ENCODE measurements around the gene TSPAN9.

The TSPAN9 gene

DNA sequence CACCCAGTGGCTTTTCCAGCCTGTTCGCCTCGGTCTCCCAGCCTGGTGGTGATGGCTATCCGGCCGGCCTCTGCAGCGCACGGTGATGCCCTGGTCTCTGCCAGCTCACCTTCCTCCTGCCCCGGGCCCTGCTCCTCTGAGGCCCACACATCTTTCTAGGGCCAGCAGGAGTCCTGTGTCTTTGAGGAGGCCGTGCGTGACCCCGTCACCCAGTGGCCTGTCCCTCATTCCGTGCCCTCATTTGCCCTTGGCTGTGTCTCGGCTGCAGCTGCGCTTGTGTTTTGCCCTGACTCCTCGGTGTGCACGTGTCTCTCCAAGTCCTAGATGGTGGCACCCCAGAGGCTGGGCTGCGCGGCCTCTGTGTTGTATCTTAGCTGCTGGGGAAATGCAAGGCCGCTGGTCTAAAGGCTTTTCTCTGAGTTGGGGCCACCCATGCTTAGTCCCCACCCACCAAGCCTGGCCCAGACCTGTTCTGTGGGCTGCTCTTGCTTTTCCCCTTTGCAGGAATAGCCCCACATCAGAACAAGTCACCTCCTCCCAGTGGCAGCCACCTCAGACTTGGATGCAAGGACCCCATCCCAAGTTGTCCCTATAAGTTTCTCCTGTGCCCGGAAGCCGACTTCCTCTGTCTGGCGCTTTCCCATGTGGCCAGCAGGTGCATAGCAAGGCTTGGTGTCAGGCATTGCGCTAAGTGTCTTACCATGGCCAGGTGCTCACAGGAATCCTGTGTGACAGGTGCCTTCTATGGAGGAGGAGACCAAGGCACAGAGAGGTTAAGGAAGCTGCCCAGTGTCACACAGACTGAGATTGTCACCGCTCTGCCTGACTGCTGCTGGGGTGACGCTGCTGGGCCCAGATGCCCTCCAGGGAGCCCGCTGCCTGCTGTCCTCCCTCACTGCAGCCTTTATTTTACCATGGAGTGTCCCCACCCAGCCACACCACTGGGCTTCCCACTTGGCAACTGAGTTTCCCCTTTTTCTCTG, 64.5 kb downstream of the TSPAN9 start:
- no peak for DNase-seq (ENCODE audit: low read depth)

DNA sequence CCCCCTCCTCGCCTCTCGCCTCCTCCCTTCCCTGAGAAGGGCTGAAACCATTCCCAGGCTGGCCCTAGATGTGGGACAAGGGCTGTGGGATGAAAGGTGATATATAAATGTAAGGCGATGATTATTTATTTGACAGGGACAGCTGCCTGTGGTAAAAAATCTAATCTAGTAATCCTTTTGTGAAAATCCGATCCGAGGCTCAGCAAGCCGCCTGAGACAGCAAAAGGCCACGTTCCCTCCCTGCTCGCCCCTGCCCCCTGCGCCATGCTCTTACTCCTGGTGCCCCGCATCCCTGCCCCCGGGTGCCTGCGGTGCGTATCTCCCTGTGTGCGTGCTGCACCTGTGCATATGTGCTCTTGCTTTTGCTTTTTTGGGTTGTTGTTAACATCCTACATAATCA, 65.2 kb downstream of the TSPAN9 start:
- no peak for DNase-seq (ENCODE audit: low read depth)

DNA sequence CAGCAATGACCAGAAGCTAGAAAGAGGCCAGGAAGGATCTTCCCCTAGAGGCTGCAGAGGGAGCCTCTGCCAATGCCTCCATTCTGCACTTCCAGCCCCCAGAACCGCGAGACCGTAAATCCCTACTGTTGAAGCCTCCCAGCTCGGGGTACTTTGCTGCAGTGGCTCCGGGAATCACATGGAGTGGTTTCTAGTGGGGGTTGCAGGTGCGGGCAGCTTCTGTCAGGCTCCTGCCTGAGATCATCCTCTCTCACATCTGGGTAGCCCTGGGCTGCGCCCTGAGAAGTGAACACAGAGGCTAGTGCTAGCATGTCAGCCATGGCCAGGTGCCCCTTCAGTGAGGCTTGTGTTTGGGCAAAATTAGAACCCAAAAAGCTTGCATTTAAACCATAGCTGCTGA, 67.3 kb downstream of the TSPAN9 start:
- no peak for DNase-seq (ENCODE audit: low read depth)

DNA sequence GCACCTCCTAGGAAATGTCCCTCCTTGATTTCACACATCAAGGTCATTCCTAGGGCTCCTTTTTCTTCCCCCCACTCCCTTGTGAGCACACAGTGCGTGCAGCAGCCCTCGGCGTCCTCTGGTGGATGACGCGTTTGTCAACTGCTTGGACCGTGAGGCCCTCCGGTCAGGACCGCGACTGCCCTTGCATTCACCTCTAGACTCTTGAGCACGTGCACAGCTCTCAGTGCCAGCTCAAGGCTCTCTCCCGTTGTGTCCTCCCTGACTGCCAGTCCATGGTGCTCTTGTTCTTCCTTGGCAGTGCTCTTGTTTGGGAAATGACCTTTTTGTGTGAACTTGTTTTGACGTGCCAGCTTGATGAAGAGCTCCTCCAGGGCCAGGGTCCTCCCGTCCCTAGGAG, 67.9 kb downstream of the TSPAN9 start:
- DNase-seq (ENCODE audit: low read depth), result no peak

DNA sequence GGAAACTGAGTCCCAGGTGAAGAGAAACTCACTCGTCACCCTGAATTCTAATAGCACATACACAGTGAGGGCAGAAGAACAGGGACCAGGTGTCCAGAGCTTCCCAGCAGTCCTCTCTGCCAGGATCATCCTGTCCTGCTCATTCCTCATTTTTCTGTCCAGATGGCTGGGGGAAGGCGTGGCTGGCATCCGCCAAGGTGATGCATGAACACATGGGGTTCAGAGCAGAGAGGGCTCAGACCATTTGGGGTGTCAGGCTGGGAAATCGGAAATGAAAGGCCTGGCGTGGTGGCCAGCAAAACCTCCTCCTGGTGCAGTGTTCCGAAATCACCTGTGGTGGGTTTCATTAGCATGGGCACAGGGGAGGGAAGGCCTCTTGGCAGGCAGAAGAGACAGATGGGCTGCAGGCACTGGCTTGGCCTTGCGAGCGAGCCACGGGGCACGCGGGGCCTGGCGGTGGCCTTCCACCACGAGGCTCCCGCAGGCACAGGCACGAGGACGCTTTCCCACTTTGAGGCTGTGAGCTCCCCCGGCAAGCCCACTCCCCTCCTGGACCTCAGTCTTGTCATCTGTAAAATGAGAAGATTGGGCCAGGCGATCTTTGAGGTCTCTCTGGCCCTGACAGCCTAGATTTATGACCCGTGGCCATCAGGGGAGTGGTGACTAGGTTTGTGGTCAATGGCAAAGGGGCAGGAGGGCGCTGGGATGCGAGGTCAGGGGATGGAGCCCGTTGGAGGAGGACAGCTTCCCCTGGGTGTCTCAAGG, 68.5 kb downstream of the TSPAN9 start:
- no peak for DNase-seq (ENCODE audit: low read depth)

DNA sequence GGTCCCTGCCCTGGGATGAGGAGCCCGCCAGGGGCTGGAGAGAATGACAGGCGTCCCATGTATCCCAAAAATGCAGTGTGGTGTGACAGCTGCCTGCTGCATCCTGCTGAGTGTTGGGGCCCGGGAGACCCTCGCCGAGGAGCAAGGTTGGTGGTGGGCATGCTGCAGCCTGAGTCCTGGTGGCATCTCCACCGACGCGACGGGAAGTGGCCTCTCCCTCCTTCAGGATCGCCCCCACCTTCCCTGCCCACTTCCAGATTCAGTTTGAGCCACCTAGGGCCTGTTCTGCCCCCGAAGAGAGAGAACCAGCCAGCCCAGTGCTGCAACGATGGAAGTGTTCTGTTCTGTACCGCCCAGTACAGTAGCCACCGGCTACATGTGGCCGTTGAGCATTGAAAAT, 70.1 kb downstream of the TSPAN9 start:
- no peak for DNase-seq (ENCODE audit: low read depth)

DNA sequence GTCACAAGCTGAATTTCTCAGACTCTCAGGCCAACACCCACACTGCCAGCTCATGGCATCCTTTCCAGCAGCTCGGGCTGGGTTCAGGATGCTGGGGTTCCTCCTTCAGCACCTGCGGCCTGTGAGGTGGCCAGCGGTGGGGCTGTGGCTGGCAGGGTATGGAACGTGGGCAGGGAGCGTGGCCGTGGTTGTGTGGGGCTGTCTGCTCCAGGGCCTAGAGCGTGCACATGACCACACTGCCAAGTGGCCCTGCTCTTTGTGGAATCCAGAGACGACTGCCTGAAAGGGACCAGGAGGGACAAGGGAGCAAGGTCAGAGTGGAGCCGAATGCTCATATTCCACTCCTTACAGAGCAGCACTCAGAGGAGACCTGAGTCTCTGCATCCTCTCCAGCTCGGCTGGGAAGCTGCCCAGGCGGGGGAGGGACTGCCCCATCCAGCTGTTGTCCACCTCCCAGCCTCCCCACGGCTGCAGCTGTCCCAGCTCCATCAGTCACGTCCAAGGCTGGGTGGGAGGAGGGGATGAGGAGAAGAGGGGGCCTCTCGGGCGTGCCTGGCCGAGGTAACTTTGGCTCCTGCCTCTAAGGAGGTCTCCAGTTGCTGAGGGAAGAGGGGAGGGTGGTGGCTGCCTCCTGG, 71.3 kb downstream of the TSPAN9 start:
- no peak for DNase-seq (ENCODE audit: low read depth)

DNA sequence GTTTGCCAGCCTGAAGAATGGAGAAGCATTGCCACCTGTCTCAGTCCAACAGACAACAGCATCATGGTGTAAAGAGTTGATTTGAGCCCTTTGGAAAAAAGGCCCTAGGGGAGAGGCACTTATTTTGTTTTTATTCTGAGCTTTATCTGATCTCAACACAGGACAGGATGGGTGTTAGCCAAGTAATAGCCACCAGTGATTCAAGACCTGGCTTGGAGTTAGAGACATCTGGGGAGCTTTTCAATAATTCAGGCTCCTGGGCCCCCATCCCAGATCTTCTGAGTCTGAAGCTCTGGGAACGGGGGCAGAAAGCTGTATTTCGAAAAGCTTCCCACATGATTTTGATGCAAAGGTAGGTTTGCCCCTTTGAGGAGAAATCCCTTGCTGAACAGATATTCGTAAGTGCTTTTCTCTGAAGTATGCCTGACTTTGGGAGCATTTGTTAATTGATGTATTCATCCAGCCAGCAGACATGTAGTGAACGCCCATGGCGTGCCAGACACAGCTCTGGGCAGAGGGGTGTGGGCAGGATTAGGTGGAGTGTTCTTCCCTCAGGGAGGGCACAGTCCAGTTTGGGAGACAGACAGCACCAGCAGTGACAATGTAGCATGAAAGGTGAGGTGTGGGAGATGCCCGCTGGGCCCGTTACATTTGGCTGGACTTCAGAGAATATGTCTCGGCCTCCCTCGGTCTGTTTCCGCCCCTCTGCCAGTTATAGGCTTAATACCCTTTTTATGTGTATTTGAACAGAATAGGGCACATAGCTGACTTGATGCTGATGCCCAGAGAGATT, 72.5 kb downstream of the TSPAN9 start:
- DNase-seq (ENCODE audit: low read depth), result no peak

DNA sequence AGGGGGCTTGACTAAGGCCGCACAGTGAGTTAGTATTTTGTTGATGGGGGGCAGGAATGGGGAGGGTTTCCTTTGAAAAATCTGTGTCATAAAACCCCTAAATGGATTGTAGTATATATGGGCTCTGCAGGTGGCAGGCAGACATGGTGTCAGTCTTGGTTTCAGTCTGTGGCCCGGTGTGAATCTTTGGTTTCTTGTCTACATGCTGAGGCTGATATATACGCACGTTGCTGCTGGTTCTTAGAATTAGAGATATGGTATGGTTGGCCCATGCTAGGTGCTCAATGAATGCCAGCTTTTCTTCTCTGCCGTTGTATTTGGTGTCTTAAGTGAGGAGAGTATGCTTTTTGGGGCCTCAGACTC, 73.1 kb downstream of the TSPAN9 start:
- no peak for DNase-seq (ENCODE audit: low read depth)

DNA sequence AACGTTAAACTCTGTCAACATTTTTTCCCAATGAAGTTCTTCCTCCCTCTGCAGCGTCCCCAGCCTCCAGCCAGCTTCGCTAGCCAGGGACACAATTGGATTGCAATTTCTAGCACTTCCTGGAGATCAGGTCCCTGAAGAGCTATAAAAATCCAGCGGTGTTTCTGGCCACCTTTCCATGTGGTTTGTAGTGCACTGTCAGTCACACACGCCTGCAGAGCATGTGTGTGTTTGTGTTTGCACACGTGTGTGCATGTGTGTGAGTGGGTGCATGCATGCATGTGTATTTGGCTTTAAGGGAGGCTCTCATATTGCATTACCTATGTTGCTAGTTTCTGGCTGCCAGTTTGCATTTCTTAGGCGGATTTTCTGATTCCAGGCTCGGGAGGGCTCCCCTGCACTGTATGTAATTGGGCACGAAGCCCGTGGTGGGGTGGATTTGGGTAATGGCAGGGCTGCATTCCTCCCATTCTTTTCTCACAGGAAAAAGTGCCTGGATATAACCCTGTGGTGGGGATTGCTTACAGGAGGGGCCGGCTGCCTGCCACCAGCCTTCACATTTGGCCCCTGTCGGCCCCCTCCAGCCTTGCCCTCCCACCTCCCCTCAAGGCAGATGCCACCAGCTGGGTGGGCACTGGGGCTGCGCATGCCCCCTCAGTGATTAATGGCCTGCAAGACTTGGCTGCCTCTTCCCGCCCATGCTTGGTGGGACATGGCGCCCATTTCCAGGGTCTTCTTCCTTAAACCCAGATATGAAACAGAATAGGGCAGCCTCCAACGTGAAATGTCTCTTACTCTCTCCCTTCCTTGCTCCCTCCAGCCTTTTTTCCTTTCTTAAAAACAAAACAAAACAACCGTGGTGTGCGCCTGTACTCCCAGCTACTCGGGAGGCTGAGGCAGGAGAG, 74.0 kb downstream of the TSPAN9 start:
- no peak for DNase-seq (ENCODE audit: low read depth)

DNA sequence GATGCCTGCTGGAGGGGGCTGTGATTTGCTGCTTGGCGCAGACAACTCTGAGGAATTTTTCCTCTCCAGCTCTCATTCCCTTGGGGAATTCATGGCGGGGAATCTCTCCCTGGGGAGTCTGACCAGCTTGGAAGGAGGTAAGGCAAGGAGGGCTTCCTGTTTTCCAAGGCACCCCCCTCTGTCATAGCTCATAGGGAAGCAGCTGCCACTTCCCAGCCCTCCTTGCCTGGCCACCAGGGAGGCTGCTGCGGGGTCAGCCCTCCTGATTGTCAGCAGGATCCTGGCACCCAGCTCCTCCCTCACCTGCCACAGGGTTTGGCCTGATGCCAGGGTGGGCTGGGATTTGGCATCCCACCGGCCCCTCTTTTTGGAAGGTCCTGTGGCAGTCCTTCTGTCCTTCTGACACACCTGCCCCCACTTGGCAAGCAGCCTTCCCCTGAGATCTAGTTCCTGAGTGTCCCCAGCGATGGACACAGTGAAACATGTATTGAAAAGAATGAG, 74.9 kb downstream of the TSPAN9 start:
- no peak for DNase-seq (ENCODE audit: low read depth)

DNA sequence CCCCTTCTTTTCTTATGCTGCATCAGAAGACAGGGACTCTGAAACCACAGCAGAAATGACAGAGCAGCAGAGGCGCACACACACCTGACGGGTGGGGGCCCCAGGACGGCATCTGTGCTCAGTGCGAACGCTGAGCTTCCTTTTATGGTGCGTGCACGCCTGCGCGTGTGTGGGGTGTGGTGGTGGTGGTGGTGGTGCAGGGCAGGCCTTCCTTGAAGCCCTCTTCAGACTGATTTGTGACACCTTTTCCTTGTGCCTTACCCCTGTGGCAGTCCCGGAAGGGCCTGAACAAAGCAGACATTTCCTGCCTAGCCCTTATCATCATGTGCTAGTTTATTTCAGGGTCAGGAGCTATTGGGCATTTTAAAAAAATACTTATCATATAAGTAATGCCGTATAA, 75.7 kb downstream of the TSPAN9 start:
- DNase-seq (ENCODE audit: low read depth), result no peak

DNA sequence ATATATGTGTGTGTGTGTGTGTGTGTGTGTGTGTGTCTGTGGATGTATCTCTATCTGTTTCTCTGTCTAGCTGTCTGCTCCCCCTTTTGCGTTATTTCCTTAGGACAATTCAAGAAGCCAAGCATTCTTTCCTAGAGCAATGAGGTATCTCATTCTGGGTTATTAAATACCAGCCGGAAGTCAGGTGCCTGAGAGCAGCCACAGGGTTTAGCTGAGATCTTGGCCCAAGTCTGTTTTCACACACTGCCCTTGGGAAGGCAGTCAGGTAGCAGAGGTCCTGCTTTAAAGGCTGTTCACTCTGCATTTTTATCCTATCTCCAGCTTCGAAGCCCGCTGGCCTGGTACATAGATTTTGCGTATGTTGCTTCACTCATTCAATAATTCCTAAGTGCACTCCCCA, 76.8 kb downstream of the TSPAN9 start:
- no peak for DNase-seq (ENCODE audit: low read depth)

DNA sequence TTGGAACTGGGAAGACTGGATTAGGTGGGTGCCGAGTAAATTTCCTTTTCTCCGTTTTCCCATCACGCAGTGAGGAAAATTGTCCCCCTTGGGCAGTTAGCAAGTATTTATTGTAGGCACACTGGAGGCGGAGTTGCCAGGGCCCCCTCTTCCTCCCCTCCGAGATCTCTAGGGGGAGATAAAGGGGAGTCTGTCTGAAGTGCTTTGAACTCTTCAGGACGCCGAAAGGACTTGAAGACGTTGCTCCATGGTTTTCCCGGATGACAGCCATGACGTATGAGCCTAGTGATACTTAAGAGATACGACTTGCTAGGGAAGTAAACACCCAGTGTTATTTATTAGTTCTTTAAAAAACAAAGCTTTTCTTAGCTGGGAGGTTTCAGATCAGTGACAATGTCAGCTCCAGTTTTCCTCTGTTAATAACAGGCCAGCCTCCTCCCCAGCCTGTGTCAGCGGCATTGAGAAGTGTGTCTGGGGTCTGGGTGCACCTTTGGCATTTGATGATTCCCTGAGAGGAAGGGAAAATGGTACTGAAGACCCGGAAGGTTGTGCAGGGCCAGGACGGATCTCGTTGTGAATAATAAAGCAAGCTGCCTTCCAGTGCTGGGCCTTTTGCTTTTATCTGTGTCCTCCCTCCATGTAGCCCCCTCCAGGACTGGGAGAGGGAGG, 78.7 kb downstream of the TSPAN9 start:
- no peak for DNase-seq (ENCODE audit: low read depth)

DNA sequence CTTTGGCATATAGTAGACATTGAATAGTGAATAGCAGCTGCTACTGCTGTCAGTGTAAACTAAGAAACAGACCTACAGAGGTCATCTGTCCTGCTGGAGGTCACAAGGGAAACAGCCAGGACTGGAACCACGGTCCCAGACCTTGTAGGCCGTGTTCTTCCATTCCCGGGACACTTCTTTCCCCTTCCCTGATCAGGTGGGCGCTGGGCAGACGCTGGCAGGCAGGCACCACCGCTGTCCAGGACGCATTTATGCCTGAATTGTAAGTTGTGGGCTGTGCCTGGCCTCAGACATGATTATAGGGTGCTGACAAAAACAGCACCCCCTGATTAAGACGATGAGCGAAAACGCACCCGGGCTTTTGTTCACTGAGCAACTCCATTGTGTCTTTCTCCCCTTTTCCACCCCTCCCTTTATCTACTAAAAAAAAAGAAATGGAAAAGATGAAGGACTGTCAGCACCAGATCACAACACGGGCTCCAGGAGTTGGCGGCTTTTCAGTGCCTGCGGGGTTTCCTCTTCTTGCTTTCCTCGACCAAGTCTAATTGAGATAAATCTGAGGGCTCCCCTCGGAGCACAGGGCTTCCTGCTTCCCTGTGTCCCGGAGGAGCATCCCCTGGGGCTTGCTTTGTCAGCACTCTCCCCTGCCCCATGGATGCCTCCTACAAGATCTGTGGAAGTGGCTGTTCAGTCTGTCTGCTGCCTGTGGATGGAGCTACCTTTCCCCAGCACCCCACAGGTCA, 80.6 kb downstream of the TSPAN9 start:
- no peak for DNase-seq (ENCODE audit: low read depth)

DNA sequence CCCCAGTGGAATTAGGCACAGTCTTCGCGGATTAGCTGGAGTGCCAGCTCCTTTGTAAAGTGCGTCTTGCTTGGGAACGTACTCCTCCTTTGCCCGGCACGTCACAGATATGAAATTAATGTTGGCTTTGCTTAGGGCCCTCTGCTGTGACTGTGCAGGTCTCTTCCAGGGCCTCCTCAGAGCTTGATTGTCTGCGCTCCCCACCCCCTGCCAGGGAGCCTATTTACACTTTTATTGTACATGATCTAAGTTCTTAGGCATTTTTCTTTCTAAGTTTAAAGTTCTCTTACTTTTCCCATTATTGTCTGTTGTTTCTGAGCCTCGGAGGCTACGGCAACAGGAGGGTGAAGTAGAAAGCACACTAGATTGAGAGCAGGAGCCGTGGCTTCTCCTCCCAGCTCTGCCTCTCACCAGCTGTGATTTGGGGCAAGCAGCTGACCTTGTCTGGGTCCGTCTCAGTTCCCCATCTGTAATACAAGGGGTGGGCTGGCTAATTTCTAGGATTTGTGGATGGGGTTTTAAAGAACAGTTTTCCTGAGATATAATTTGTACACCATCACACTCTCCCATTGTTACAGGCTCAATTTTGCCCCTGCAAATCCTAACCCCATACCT, 81.8 kb downstream of the TSPAN9 start:
- DNase-seq (ENCODE audit: low read depth), result no peak

DNA sequence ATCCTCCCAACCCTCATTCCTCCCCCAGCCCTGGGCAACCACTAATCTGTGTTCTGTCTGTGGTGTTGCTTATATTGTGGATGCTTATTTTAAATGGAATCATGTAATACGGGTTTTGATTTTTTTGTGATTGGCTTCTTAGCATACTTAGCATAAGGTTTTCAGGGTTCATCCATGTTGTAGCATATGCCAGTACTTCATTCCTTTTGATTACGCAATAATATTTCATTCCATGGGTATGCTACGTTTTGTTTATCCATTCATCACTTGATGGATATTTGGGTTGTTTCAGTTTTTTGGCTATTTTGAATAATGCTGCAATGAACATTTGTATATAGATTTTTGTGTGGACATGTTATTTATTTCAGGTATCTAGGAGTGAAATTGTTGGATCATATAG, 82.9 kb downstream of the TSPAN9 start:
- no peak for DNase-seq (ENCODE audit: low read depth)

DNA sequence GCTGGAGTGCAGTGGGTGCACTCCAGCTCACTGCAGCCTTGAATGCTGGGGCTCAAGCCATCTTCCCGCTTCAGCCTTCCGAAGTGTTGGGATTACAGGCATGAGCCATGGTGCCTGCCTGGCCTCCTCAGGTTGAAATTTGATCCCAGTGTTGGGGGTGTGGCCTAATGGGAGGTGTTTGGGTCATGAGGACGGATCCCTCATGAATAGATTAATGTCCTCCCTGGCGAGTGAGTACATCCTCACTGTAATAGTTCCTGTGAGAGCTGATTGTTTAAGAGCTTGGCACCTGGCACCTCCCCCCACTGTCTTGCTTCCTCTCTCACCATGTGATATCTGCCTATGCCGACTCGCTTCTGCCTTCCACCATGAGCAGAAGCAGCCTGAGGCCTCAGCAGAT, 84.7 kb downstream of the TSPAN9 start:
- DNase-seq (ENCODE audit: low read depth), result no peak

DNA sequence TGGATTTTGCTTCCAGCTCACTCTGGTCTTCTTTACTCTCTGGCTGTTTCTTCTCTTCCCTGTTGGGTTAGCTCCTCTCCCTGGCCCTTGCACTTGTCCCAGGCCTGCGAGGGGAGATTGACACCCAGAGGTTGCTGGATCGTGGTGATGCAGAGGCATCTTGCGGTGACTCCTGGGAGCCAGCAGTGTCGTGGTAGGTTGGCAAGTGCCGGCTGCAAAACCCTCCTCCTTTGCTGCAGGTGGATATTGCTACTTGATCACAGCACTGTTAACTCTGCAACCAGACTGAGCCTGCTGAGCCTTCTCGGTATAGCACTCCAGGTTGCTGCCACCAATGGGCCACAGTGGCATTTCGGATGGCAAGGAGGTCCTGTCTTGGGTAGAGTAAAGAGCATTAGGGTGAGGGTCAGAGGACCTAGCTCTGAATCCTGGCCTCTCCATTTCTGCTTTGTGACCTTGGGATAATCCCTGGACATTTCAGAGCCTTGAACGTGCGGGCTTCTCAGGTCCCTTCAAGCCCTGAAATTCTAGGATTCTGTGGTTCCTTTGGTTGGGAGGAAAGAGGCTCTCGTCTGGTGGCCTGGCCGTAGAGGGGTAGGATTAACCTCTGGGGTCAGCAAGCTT, 87.4 kb downstream of the TSPAN9 start:
- no peak for DNase-seq (ENCODE audit: low read depth)

Data from activated T-cell treated with anti-CD3 and anti-CD28 coated beads for 1 hour (primary cell).